Activated CD8-positive, alpha-beta memory T cell treated with anti-CD3 and anti-CD28 coated beads, Interleukin-2, amount 50 U/mL, for 24 hours (primary cell): ENCODE data around the gene CLIC3.
"Not testable (repeated sequence)": the region's sequence is repeated elsewhere in the genome, so short reads cannot be mapped to it uniquely, and the experiment has no call there.

Experiments used
- DNase-seq: peaks from one replicate; pipeline ENCODE4 v3.0.0-alpha.2; 2020; ENCODE audit errors: extremely low read depth

CLIC3 gene

DNA sequence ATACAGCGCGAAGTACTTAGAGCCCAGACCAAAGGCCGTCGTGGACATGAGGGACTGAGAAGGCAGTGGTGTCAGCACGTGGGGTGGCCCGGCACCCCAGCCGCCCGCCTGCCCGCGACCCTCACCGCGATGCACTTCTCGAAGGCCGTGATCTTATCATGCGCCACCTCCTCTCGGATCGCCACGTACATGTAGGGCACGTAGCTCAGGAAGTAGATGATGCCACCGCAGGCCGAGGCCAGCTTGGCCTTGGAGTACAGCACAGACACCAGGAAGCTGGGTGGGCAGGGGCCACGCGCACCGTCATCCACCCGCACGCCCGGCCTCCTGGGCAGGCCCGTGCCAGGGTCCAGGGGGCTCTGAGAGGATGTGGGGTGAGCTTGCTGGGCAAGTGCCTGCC, 20.7 kb upstream of the CLIC3 start:
- DNase-seq, result no peak

DNA sequence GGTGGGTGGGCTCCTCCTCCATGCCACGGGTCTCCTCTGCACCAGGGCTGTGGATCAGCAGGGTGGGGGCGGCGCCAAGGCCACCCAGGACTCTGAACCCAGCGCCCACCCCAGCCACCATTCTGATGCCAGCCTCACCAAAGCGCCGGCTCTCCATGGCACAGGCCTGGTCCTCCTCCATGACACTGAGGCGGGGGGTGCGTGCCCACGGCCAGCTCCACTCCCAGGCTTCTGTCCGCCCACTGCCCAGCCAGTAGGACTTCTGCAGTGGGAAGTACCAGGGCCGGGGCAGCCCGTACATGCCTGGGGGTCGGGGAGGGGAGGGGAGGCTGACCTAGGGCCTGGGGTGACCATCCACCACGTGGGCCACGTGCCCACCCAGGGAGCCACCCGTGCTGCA, 20.1 kb upstream of the CLIC3 start:
- DNase-seq, result no peak

DNA sequence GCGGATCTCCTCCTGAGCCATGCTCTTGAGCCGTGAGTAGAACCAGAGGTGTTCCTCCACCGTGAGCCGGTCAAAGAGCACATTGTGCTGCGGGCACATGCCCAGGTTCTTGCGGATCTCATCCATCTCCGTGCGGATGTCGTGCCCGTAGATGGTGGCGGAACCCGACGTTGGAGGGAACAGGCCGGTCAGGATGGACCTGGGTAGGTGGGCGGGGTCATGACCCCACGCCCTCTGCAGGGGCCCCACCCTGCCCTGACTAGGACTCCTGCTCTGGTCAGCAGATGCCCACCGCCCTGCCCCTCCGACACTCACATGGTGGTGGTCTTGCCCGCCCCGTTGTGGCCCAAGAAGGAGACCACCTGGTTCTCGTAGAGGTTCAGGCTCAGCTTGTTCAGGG, 19.6 kb upstream of the CLIC3 start:
- DNase-seq, result no peak

DNA sequence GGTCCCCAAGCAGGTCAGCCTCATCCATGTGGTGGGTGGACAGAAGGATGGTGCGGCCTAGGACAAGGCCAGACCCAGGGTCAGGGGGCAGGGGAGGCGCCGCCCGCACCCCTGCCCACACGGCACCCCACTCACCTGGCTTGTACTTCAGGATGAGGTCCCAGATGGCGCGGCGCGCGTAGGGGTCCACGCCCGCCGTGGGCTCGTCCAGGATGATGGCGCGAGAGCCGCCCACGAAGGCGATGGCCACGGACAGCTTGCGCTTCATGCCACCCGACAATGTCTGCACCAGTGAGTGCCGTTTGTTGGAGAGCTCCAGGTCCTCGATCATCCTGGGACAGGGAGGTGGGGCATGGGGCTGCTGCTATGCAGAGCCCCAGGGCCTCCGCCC, 19.2 kb upstream of the CLIC3 start:
- no peak for DNase-seq

DNA sequence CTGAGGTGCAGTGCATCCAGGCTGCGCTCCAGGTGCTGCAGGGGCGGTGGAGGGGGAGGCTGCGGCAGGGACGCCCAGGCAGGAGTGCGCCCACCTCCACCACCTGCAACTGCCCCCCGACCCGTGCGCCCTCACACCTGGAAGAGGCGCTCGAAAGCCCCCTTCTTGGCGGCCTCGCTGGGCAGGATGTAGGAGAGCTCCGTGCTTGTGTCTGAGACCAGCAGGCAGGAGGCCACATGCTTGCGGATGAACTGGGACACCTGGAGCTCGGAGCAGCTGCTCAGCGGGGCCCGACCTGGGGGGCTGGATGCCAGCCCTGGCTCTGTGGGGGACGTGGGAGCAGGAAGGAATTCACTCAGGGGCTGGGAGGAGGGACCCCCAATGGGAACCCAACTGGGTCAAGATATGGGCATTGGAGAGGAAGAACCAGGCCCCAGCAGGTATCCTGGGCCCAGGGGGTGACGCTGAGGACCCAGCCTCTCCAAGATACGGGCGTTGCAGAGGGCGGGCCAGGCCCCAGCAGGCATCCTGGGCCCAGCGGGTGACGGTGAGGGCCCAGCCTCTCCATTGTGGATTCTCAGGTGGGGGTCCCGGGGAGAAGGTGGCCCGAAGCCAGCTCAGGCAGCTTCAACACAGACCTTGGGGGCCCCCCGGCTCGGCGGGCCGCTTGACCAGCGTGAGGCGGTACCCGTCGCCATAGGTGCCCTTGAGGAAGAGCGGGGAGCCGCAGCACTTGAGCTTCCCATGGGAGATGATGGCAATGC, 18.6 kb upstream of the CLIC3 start:
- DNase-seq, result no peak

DNA sequence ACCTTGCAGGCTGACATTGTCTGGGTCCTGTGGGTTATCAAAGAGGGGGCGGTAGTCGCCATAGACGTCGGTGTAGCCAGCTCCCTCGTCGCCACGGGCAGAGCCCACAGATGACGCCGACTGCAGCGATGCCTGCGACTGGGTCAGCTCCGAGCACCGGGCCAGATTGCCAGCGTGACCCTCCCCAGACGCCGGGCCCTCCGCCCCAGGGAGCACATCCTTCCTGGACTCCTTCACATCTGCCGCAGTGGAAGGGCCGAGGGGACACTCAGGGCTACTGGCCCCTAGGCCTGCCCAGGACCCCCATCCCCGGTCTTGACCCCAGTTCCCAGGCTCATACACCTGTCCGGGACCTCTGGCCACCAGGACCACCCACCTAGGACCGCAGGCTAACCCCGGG, 17.8 kb upstream of the CLIC3 start:
- no peak for DNase-seq

DNA sequence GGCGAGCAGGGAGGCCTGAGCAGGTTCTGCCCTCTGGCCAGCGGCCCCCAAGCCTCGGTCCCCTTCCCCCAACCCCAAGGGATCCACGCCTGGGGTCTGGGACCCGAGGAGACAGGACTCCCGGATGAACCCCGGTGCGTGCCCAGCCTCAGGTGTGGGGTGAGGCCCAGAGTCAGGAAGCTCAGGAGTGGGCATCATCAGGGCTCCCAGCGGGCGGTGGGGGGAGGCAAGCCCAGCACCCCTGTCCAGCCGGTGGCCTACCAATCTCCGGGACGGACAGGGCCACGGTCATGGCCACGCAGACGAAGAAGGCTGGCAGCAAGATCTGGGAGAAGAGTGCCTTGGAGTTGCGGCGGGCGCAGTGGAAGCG, 17.2 kb upstream of the CLIC3 start:
- no peak for DNase-seq

DNA sequence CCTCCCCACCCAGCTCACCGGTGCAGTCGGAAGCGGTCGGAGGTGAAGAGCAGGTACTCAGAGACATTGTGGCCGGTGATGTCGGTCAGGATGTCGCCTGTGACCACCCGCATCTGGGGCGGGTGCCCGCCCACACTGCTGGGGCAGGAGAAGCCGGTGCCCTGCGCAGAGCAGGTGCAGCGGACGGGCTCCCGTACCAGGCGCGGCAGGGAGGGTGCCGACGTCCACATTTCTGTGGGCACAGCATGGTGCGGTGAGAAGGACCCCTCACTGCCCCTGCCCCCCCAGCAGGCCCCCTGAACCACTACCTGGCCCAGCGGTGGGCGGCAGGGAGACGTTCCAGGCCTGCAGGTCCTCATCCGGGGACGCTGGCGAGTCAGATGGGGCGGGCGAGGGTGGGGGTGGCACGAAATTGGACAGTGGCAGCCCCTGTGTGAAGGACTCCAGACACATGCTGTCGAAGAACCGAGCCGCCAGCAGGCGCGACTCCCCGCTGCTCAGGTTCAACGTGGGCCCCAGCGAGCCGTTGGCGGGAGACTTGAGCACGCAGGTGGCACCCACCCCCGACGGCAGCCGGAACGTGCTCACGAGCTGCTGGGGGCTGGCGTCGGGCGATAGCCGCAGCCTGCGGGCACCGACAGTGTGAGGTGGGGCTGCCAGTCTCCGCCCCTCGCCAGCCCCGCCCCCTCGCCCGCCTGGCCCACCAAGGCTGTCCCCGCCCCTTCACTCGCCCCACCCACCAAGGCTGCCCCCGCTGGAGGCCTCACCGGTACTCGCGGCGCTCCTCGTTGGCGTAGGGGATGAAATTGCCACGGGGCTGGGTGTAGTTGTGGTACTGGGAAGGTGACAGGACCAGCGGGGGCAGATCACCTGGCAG, 16.6 kb upstream of the CLIC3 start:
- DNase-seq, result no peak

DNA sequence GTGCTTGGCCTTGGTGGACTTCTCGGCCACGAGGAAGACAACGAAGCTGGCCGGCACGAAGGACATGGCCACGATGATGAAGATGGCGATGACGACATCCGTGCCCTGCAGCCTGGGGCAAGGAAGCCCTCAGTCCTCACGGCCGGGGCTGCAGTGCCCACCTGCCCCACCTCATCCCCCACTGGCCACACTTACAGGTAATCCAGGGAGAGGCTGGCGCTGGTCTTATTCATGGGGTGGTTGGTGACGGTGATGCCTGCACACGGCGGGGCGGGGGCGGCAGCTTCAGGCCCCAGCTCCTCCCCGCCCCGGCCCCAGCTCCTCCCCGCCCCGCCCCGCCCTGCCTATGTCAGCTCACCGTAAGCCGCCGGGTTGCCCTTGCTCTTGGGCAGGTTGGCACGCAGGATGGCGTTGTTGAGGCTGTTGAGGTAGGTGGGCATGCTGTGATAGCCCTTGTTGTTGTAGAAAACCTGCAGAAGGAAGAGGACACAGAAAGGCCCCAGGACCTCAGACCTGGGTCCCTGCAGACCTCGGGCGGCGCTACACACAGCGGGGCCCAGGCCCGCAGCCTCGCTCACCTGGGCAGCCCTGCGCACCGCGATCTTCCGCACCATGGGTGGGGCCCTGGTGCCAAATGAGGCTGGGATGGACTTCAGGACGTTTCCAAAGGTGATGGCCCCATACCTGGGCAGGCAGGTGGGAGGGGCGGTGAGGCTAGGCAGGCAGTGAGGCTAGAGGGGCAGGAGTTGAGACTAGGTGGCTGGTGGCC, 15.7 kb upstream of the CLIC3 start:
- DNase-seq, result no peak

DNA sequence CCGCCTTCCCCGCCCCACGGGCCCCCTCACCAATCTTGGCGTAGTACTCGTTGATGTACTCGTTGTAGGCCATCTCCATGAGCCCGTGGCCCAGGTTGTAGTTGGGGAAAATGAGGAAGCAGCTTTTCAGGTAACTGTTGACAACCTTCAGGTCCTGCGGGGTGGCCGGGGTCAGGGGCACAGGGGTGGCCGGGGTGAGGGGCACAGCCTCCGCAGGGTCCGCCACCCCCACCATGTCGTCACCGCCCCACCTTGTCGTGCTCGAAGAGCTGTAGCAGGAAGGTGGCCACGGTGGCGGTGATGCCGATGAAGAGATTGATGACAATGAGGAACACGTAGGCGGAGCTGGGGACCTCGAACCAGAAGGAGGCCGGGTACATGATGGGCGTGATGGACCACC, 14.8 kb upstream of the CLIC3 start:
- DNase-seq, result no peak

DNA sequence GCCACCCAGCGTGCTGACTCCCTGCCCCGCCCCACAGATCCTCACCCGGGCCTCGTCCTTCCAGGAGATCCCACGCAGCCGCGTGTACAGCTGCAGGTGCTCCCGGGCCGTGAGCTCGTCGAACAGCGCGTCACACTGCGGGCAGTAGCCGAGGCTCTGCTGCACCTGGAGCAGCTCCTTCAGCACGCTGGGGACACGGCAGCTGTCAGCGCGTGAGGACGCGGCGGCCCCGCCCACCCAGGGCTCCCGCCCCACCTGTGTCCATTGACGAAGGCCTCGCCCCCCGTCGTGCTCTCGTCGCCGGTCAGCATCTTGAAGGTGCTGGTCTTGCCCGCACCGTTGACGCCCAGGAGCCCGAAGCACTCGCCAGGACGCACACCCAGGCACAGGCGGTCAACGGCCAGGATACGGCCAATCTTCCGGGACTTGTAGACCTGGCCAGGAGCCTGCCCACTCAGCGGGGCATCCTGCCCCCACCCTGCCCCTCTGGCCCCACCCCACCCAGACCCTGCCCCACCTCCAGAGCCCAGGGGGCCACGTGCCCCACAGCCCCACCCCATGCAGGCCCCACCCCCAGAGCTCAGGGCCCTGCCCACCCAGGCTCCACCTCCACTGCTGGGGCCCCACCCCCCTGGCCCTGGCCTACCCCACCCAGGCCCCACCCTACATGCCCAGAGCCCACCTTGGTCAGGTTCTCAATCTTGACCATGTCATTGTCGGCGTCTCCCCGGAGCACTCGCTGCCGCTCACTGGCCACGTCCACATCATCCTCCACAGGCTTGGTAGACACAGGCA, 13.8 kb upstream of the CLIC3 start:
- DNase-seq, result no peak

DNA sequence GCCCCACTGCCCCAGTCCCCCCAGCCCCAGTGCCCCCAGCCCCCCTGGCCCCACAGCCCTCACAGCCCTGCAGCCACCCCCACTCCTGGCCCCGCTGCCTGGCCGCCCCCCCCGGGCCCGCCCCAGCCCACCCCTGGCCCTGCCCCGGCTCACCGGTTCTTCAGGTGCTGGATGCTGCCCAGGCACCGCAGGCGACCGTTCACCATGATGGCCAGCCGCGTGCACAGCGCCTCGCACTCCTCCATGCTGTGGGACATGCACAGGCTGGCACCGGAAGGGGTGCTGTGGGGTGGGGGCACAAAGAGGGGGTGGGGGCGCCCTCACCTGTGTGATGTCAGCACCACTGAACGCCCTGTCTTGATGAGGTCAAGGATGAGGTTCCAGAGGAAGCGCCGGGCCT, 12.8 kb upstream of the CLIC3 start:
- no peak for DNase-seq

DNA sequence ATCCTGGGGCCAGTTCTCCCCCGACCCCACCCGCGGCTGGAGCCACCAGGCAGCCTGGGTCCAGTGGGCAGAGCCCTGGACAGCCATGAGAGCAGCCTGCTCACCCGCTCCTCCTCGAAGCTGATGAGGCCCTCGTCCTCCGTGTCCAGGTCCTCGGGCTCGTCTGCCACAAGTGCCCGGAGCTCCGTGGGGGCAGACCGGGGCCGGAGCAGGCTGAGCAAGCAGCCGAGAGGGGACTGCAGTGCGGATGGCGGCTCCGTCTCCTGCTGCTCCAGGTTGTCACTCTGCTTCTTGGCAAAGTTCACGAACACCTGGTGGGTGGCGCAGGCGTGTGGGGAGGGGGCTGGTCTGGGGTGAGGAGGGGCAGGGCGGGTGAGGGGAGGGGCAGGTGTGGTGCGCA, 11.9 kb upstream of the CLIC3 start:
- DNase-seq, result no peak

DNA sequence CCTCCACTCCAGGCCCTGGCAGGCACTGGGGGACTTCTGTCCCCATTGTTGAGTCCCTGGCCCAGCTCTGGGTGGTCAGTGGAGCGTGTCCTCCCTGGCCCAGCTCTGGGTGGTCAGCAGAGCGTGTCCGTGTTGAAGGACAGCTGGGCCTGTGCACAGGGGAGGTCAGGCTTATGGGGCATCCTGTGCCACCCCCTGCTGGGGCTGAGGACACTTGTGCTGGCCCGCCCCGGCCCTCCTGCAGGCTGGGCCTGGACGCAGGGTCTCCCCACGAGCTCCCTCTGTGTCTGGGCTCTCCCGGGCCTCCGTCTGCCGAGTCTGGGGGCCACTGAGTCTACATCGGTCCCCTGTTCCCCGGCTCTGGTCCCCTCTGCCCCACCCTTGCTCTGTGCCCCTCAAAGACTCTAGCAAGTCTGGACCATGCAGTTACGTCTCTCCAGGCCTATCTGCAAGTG, 11.5 kb upstream of the CLIC3 start:
- DNase-seq, result no peak

DNA sequence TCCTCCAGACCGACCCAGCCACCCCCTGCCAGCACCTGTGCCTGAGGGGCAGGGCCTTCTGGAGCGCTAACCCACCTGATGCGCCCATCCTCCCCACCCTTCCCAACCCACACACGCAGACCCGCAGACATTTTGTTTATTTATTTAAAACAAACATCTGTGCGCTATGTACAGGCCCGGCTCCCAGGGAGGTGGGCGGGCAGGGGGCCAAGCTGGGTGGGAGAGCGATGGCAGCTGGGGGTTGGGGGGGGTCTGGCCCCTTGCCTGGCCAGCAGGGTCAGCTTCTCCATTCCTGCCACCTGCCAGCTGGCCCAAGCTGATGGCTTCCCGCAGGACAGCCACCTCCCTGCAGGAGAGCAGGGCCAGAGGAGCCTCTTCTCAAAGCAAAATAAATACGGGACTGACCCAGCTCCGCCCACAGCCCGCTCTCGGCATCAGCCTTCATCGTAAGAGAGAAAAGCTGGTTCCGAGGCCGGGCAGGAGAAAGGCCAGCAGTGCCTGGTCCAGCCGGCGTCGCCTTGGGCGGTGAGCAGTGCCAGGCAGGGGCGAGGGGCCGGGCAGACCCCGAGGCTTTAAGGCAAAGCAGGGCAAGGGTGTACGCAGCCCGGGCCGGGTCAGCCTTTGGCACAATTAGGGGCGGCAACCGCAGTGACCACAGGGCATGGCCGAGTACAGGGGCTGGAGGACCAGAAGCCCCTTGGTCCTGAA, 10.9 kb upstream of the CLIC3 start:
- DNase-seq, result no peak

DNA sequence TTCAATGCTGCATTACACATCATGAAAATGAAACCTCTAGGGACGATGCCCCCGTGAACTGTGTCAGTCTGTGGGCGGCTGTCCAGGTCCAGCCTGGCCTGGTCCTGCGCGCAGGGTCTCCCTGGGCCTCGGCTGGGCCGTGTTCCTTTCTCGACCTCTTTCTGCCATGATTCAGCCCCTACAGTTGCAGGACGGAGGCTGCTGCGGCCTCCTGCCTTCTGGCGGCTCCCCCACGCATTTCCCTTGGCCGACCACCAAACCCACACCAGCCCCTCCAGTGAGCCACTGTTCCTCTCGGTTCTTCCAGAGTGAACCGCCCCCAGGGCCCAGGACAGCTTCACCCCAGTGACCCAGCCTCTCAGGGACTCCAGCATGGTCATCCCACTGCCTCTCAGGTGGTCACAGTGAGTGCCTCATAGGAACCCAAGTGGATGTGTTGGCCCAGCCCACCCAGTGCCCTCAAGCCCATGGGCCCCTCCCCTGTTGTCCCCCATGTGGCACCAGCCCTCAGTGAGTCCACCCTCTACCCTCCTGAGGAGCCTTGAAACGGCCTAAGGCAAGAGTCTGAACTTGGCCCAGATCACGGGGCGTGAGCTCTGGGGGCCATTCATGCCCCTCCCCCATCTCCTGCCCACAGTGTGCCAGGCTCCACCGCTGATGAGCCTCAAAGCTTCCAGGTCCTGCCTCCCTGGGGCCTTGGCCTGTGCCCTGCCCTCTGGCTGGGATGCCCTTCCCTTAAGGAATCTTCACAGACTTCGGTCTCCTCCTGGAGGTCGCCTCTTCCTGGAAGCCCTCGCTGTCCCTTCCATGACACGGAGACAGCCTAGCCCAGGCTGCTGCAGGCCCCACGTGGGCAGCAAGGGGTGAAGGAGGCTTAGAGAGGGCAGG, 10.0 kb upstream of the CLIC3 start:
- DNase-seq, result no peak

DNA sequence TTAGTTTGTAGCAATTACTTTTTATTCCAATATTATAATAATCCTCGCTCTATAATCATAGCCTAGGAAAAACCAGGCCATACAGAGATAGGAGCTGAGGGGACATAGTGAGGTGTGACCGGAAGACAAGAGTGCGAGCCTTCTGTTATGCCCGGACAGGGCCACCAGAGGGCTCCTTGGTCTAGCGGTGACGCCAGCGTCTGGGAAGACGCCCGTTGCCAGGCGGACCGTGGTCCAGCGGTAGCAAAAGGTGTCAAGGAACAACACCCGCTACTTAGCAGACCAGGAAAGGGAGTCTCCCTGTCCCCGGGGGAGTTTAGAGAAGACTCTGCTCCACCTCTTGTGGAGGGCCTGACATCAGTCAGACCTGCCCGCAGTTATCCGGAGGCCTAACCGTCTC, 7.9 kb upstream of the CLIC3 start:
- DNase-seq, result not testable (repeated sequence)

DNA sequence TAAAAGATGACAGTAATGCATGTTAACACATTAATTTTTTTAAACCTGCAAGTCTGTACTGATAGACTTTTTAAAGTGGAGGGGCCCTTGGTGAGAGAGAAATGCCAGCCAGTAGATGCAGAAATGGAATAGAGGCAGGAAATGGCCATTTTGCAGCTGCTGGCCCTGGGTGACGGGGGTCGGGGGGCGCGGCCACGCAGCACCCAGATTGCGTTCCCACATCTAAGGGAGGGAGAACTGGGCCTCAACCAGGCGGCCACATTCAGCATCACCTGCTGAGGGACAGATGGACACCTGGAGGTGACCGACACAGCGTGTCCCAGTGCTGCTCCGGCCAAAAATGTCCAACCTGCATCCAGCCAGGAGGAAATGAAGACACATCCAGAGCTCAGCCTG, 6.3 kb upstream of the CLIC3 start:
- no peak for DNase-seq

DNA sequence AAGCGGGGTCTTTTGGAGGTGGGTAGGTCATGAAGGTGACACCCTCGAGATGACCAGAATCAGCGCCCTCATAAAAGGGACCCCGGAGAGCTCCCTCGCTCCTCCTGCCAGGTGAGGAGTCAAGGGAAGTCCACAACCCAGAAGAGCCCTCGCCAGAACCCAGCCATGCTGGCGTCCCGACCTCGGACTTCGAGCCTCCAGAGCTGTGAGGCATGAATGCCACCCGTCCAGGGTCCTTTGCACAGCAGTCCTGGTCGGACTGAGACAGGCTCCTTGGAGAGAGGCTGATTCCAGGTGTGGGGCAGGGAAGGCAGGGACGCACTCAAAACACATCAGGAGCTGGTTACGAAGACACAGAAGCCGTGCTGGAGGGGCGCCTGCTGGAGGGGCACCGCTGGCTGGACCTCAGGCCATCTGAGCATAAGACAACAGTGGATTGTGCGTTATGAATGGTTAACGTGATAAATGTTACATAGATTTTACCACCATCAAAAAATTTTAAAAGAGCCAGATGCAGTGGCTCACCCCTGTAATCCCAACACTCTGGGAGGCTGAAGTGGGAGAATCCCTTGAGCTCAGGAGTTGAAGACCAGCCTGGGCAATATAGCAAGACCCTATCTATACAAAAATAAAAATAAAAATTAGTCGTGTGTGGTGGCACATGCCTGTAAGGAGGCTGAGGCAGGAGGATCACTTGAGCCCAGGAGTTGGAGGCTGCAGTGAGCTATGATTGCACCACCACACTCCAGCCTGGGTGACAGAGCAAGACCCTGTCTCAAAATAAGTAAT, 5.7 kb upstream of the CLIC3 start:
- DNase-seq, result no peak
